IMR-90 (cell line): ENCODE data around the gene CDHR1. TPM values are rescaled to one million over a fixed set of nuclear protein-coding genes. Genes with fewer than 3 reads are reported as not detected.

ENCODE experiments used
- ATAC-seq: fragments of 200-7000 bp; cut with Tn5 transposase; 2 replicates; pipeline ENCODE4 v1.9.1; 2020; ENCODE audit warnings: low read depth, mild to moderate bottlenecking, moderate library complexity
- BruUV-seq: library from RNA; stranded (reverse); fragments of 400-500 nt; replicated peaks from 2 replicates; lab custom pipeline; 2021; lab: Mats Ljungman, UMichigan
- CTCF ChIA-PET: fragments of 300-600 bp; formaldehyde crosslinking; extraction: SDS; loops from one replicate; lab custom pipeline; 2021; ENCODE audit warnings: antibody characterized with exemption; lab: Yijun Ruan, JAX
- POLR2A ChIA-PET: fragments of 300-600 bp; sonication (Branson Sonifier 250); formaldehyde crosslinking; loops from one replicate; lab custom pipeline; 2022; ENCODE audit warnings: antibody characterized with exemption; ENCODE audit not compliant: unreplicated experiment; lab: Charles Lee
- DNase-seq: peaks from one replicate; pipeline ENCODE4 v3.0.0; 2013
- H2AFZ ChIP-seq: replicated peaks from 2 replicates; pipeline ENCODE3; 2013; ENCODE audit warnings: low read length, mild to moderate bottlenecking; ENCODE audit not compliant: poor library complexity
- H2AK5ac ChIP-seq: 2 replicates; pipeline ENCODE4 v1.6.1; 2013; ENCODE audit warnings: low read depth, low read length, inconsistent platforms
- H2AK9ac ChIP-seq: replicated peaks from 2 replicates; pipeline ENCODE3; 2013; ENCODE audit warnings: mild to moderate bottlenecking, low read depth, low read length, moderate library complexity; ENCODE audit not compliant: poor library complexity
- H2BK120ac ChIP-seq: 2 replicates; pipeline ENCODE4 v1.6.1; 2013; ENCODE audit warnings: low read depth, low read length, inconsistent platforms
- H2BK15ac ChIP-seq: 3 replicates; pipeline ENCODE4 v1.6.1; 2013; ENCODE audit warnings: low read depth, low read length, inconsistent platforms
- H2BK20ac ChIP-seq: 2 replicates; pipeline ENCODE4 v1.6.1; 2013; ENCODE audit warnings: low read depth, mild to moderate bottlenecking, inconsistent platforms, low read length, moderate library complexity
- H2BK5ac ChIP-seq: 2 replicates; pipeline ENCODE4 v1.6.1; 2013; ENCODE audit warnings: mild to moderate bottlenecking, low read depth, low read length, inconsistent platforms; ENCODE audit not compliant: poor library complexity, severe bottlenecking
- H3K14ac ChIP-seq: replicated peaks from 2 replicates; pipeline ENCODE4 v1.6.1; 2013; ENCODE audit warnings: low read depth, low read length, inconsistent platforms
- H3K18ac ChIP-seq: 2 replicates; pipeline ENCODE4 v1.6.1; 2013; ENCODE audit warnings: low read depth, low read length, control low read depth
- H3K23ac ChIP-seq: 2 replicates; pipeline ENCODE4 v1.6.1; 2013; ENCODE audit warnings: low read depth, low read length, inconsistent platforms
- H3K27ac ChIP-seq: 2 replicates; pipeline ENCODE4 v1.5.1; 2013; ENCODE audit warnings: mild to moderate bottlenecking, control low read depth, low read length; ENCODE audit not compliant: insufficient read depth
- H3K27me3 ChIP-seq: 2 replicates; pipeline ENCODE4 v1.6.1; 2013; ENCODE audit warnings: low read length; ENCODE audit not compliant: control insufficient read depth, insufficient read depth
- H3K36me3 ChIP-seq: 2 replicates; pipeline ENCODE4 v1.6.1; 2013; ENCODE audit warnings: low read length, mixed read lengths; ENCODE audit not compliant: control insufficient read depth, insufficient read depth
- H3K4ac ChIP-seq: 2 replicates; pipeline ENCODE4 v1.6.1; 2013; ENCODE audit warnings: low read depth, low read length, inconsistent platforms
- H3K4me1 ChIP-seq: 2 replicates; pipeline ENCODE4 v1.6.1; 2013; ENCODE audit warnings: low read length, mixed read lengths; ENCODE audit not compliant: control insufficient read depth, insufficient read depth
- H3K4me2 ChIP-seq: 2 replicates; pipeline ENCODE4 v1.6.1; 2013; ENCODE audit warnings: low read depth, mild to moderate bottlenecking, control low read depth, low read length, moderate library complexity
- H3K4me3 ChIP-seq: 2 replicates; pipeline ENCODE4 v1.5.1; 2013; ENCODE audit warnings: low read depth, mild to moderate bottlenecking, control low read depth, low read length, moderate library complexity; ENCODE audit not compliant: insufficient read depth
- H3K56ac ChIP-seq: 2 replicates; pipeline ENCODE4 v1.6.1; 2013; ENCODE audit warnings: low read length, inconsistent platforms; ENCODE audit not compliant: insufficient read depth; ENCODE audit errors: extremely low read depth
- H3K79me1 ChIP-seq, 2 experiments: 2 replicates each; pipeline ENCODE4 v1.6.1; 2013; ENCODE audit warnings: low read length in 2 of 2, inconsistent platforms in 1 of 2, low read depth in 1 of 2
- H3K9ac ChIP-seq: 2 replicates; pipeline ENCODE4 v1.6.1; 2013; ENCODE audit warnings: low read depth, low read length, control low read depth
- H3K9me1 ChIP-seq: 2 replicates; pipeline ENCODE4 v1.6.1; 2013; ENCODE audit warnings: low read length, inconsistent platforms; ENCODE audit not compliant: insufficient read depth
- H3K9me3 ChIP-seq: 2 replicates; pipeline ENCODE4 v1.6.1; 2013; ENCODE audit warnings: low read length; ENCODE audit not compliant: control insufficient read depth, insufficient read depth
- H4K20me1 ChIP-seq: 2 replicates; pipeline ENCODE4 v1.6.1; 2013; ENCODE audit warnings: low read length, inconsistent platforms; ENCODE audit not compliant: insufficient read depth
- H4K5ac ChIP-seq: 2 replicates; pipeline ENCODE4 v1.6.1; 2013; ENCODE audit warnings: mild to moderate bottlenecking, low read depth, low read length, control low read depth
- H4K8ac ChIP-seq, 2 experiments: 2 replicates each; pipeline ENCODE4 v1.6.1; 2013; ENCODE audit warnings: low read depth in 2 of 2, low read length in 2 of 2, control low read depth in 1 of 2, inconsistent platforms in 1 of 2
- H4K91ac ChIP-seq: 2 replicates; pipeline ENCODE4 v1.6.1; 2013; ENCODE audit warnings: low read depth, low read length, inconsistent platforms; ENCODE audit not compliant: insufficient read depth
- BHLHE40 ChIP-seq: fragments of 150-350 bp; IDR thresholded peaks from 2 replicates; pipeline ENCODE4 v1.6.1; 2016; ENCODE audit warnings: mild to moderate bottlenecking, low read depth, low read length
- CEBPB ChIP-seq: IDR thresholded peaks from 2 replicates; pipeline ENCODE4 v1.6.1; 2012; ENCODE audit warnings: low read depth, low read length, improper control_type of control experiment
- CHD1 ChIP-seq: IDR thresholded peaks from 2 replicates; pipeline ENCODE4 v1.6.1; 2012; ENCODE audit warnings: low read depth, low read length, improper control_type of control experiment
- CTCF ChIP-seq: conservative IDR thresholded peaks from 2 replicates; pipeline ENCODE4 v1.5.1; 2012; ENCODE audit warnings: mild to moderate bottlenecking, low read depth, low read length, improper control_type of control experiment
- FOS ChIP-seq: fragments of 150-350 bp; IDR thresholded peaks from 2 replicates; pipeline ENCODE4 v1.6.1; 2016; ENCODE audit warnings: low read depth, low read length
- MAZ ChIP-seq: IDR thresholded peaks from 2 replicates; pipeline ENCODE4 v1.6.1; 2012; ENCODE audit warnings: low read depth, mild to moderate bottlenecking, low read length, improper control_type of control experiment, moderate library complexity, borderline replicate concordance
- NFE2L2 ChIP-seq: fragments of 150-350 bp; IDR thresholded peaks from 2 replicates; pipeline ENCODE4 v1.6.1; 2016; ENCODE audit warnings: low read depth, mild to moderate bottlenecking, low read length
- RAD21 ChIP-seq: IDR thresholded peaks from 2 replicates; pipeline ENCODE4 v1.6.1; 2012; ENCODE audit warnings: low read length, improper control_type of control experiment
- RCOR1 ChIP-seq: IDR thresholded peaks from 2 replicates; pipeline ENCODE4 v1.6.1; 2012; ENCODE audit warnings: mild to moderate bottlenecking, low read length, improper control_type of control experiment; ENCODE audit not compliant: insufficient replicate concordance
- SMC3 ChIP-seq: fragments of 150-350 bp; IDR thresholded peaks from 2 replicates; pipeline ENCODE4 v1.6.1; 2016; ENCODE audit warnings: low read depth, mild to moderate bottlenecking, antibody characterized with exemption, low read length, moderate library complexity
- WGBS, 2 experiments: methylation state at CpG; one replicate each; pipeline versions ENCODE4 v1.1.5 to v1.1.7; 2013; ENCODE audit warnings: missing lambda C conversion rate in 2 of 2; ENCODE audit not compliant: insufficient read length in 1 of 2; ENCODE audit errors: extremely low coverage in 2 of 2; 5-methylcytosine and 5-hydroxymethylcytosine counted together
- dilution Hi-C: fragments of 300-500 bp; cut with HindIII; formaldehyde crosslinking; loops from one replicate; pipeline ENCODE4 v1.14.3; 2018; ENCODE audit warnings: low sequenced_read_pairs; ENCODE audit not compliant: unreplicated experiment
- in situ Hi-C: fragments of 300-500 bp; cut with MboI; formaldehyde crosslinking; loops from 3 replicates; pipeline ENCODE4 v1.14.3; 2019; ENCODE audit warnings: low sequenced_read_pairs, inconsistent platforms, mixed read lengths
- intact Hi-C: fragments of 100-400 bp; cut with micrococcal nuclease; formaldehyde crosslinking; loops from 2 replicates; pipeline ENCODE4 v1.10.0; 2022
- polyA plus RNA-seq, 3 experiments: library from polyadenylated mRNA; depleted of rRNA; stranded (reverse); fragments of >200 nt; gene quantifications; 2 replicates each; pipeline ENCODE4 v1.2.3, GENCODE V29; 2012; ENCODE audit warnings: low replicate concordance in 1 of 3
- total RNA-seq: library from RNA; depleted of rRNA; stranded (reverse); fragments of >200 nt; gene quantifications from 2 replicates; pipeline ENCODE4 v1.2.3, GENCODE V29; 2012

CDHR1 gene
- total and polyA plus RNA-seq, 2 of the 4 experiments (the other 2 are of a cell fraction) = not detected

- Histone ChIP-seq H3K79me1 (no peaks in the 10 kb centered on the region), H4K91ac (no peak overlapping the region), H3K18ac (no peak overlapping the region), H2BK20ac (no peak overlapping the region), H3K4me1 (no peaks in the 10 kb centered on the region), H3K27ac (no peak overlapping the region), H3K56ac (no peak overlapping the region), H2BK15ac (no peak overlapping the region), H3K36me3 (no peaks in the 10 kb centered on the region), H3K4me2 (no peak overlapping the region; the same call in 1 of the 2 replicates), H4K20me1 (no peaks in the 10 kb centered on the region), H3K27me3 (peaks cover 29% of the 10 kb centered on the region), H4K5ac (no peak overlapping the region), H4K8ac (no peak overlapping the region), H3K4me3 (no peak overlapping the region), H3K9me3 (0 out of 2 replicates have a peak, but pooled peaks cover 2% of the 10 kb centered on the region), H2BK120ac (no peak overlapping the region), H3K9ac (no peak overlapping the region), H3K4ac (no peak overlapping the region), H2AK9ac (no peak overlapping the region), H3K23ac (no peak overlapping the region), H2AFZ (peak overlapping the region; percentile 82), H3K9me1 (no peaks in the 10 kb centered on the region; the same call in 1 of the 2 replicates), H2AK5ac (no peak overlapping the region), H3K14ac (no peak overlapping the region), H2BK5ac (no peak overlapping the region)
- in situ Hi-C loops = no loop called here
- DNase-seq (peak; percentile 51), ATAC-seq (peak; percentile 88)
- 55% methylated on average over 6 of the region's 35 CpGs; no CpG with 5 or more reads in 1 of the 2 experiments for WGBS, 2 experiments
- TF ChIP-seq RCOR1 (no peak), NFE2L2 (no peak), CEBPB (no peak), MAZ (no peak; the same call in 1 of the 2 replicates), FOS (no peak), CTCF (peak; percentile 68), SMC3 (peak; percentile 38), RAD21 (peak; percentile 49), CHD1 (no peak), BHLHE40 (no peak)
- ChIA-PET POLR2A (no interaction called here), CTCF (interaction anchor here (0.5 to 1.3 kb wide), 10 partner anchors 10 to 281 kb away, joined by 3 to 7 read pairs (median 3); no protein-coding TSS in a partner anchor)
- BruUV-seq = no TSS peak
- intact Hi-C loops = loop anchor here (10.0 kb wide), 1 partner anchor 112 kb away; no protein-coding TSS in a partner anchor
- dilution Hi-C loops = no loop called here
Measured at GRCh38 chr10:84256510-84257342, 62.4 kb downstream of the CDHR1 start.
